ENCODE data around the gene DGKD. TPM values are rescaled to one million over a fixed set of nuclear protein-coding genes. Genes with fewer than 3 reads are reported as not detected.

DGKD gene
- total and polyA plus RNA-seq, 10 of the 15 experiments (the other 5 are each of a cell fraction or from before 2014, with no cell fraction given): 2.7 to 81.9 (median 27.0) TPM

- TF ChIP-seq RELA (IDR thresholded peaks at IDR 0.05; ENCODE audit: borderline replicate concordance, partially characterized antibody) (no peak), ASH2L (IDR thresholded peaks at IDR 0.05; ENCODE audit: borderline replicate concordance, low read depth) (no peak), POLR2AphosphoS5 (IDR thresholded peaks at IDR 0.05; ENCODE audit: low read length) (no peak), FOXM1 (IDR thresholded peaks at IDR 0.05; ENCODE audit: low read depth, low read length) (no peak), TBL1XR1 (IDR thresholded peaks at IDR 0.05; ENCODE audit: low read depth, low read length) (no peak), NR2F1 (conservative IDR thresholded peaks at IDR 0.05) (no peak), STAT3 (IDR thresholded peaks at IDR 0.05; ENCODE audit: low read depth, low read length) (no peak), MYB (IDR thresholded peaks at IDR 0.05; ENCODE audit: borderline replicate concordance, low read depth, low read length) (no peak)
Measured at GRCh38 chr2:233362742-233363141, 8.4 kb downstream of the DGKD start (continued).

DNA sequence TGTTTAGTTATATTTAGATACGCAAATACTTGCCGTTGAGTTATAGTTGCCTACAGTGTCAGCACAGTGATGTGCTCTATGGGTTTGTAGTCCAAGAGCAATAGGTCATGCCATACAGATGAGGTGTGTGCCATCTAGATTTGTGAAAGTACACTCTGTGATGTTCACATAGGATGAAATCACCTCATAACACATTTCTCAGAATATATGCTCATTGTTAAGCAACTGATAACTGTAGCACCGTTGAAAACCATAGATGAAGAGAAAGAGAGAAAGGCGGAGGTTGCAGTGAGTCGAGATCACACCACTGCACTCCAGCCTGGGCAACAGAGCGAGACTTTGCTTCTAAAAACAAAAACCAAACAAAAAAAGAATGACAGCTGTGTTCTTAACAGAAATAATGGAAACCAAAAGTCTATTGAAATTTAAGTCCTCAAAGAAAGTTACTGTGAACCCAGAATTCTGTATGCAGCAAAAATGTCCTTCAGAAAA lies 9.5 kb downstream of the DGKD start:
- RAD21 ChIA-PET (ENCODE audit: unreplicated experiment): no interaction called here
- H3K4me3 ChIP-seq: no peak overlapping the region
- in situ Hi-C loops (cut with MboI) (no loop called here), intact Hi-C loops (cut with micrococcal nuclease; ENCODE audit: unreplicated experiment) (no loop called here)
- POLR2A ChIA-PET: interaction anchor here (0.6 kb wide), 1 partner anchor 42 kb away, joined by 9 read pairs; no protein-coding TSS in a partner anchor
- H3K27me3 ChIP-seq (replicated peaks in 1 of 2; ENCODE audit: control insufficient read depth in 2 of 2, insufficient read depth in 2 of 2, low read length in 1 of 2): no peaks in the 10 kb centered on the region
- 1% methylated on average over 6 of the region's 6 CpGs for WGBS (ENCODE audit: insufficient coverage, insufficient replicate concordance, low lambda C conversion rate, missing lambda C conversion rate)
- SMC1A ChIA-PET (ENCODE audit: uncharacterized antibody, unreplicated experiment): interaction anchor here (1.1 kb wide), 1 partner anchor 8 kb away, joined by 3 read pairs; no protein-coding TSS in a partner anchor
- peak; percentile 14; the same call in 1 of the 3 replicates for ATAC-seq
- DNase-seq (ENCODE audit: low read depth, low spot score): no peak
- H2AFZ ChIP-seq (ENCODE audit: control insufficient read depth, low read depth, low read length): peak overlapping the region; percentile 20; the same call in 1 of the 2 replicates
- TF ChIP-seq KLF5 (IDR thresholded peaks at IDR 0.05; ENCODE audit: partially characterized antibody): peak; percentile 79
- TF ChIP-seq CHD2 (IDR thresholded peaks at IDR 0.05; ENCODE audit: borderline replicate concordance, low read depth, low read length): no peak
- peak; percentile 52 for TF ChIP-seq FOXM1 (IDR thresholded peaks at IDR 0.05; ENCODE audit: low read depth, low read length)
- TF ChIP-seq MTA3 (IDR thresholded peaks at IDR 0.05; ENCODE audit: borderline replicate concordance, low read length): peak; percentile 68; the same call in 1 of the 2 replicates
- TF ChIP-seq, protein P1, sequence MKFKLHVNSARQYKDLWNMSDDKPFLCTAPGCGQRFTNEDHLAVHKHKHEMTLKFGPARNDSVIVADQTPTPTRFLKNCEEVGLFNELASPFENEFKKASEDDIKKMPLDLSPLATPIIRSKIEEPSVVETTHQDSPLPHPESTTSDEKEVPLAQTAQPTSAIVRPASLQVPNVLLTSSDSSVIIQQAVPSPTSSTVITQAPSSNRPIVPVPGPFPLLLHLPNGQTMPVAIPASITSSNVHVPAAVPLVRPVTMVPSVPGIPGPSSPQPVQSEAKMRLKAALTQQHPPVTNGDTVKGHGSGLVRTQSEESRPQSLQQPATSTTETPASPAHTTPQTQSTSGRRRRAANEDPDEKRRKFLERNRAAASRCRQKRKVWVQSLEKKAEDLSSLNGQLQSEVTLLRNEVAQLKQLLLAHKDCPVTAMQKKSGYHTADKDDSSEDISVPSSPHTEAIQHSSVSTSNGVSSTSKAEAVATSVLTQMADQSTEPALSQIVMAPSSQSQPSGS (IDR thresholded peaks at IDR 0.05; ENCODE audit: low read length): peak; percentile 32; the same call in 1 of the 2 replicates
- TF ChIP-seq CREB1 (IDR thresholded peaks at IDR 0.05; ENCODE audit: low read depth): peak; percentile 45; the same call in 1 of the 2 replicates
- TF ChIP-seq, protein P2, sequence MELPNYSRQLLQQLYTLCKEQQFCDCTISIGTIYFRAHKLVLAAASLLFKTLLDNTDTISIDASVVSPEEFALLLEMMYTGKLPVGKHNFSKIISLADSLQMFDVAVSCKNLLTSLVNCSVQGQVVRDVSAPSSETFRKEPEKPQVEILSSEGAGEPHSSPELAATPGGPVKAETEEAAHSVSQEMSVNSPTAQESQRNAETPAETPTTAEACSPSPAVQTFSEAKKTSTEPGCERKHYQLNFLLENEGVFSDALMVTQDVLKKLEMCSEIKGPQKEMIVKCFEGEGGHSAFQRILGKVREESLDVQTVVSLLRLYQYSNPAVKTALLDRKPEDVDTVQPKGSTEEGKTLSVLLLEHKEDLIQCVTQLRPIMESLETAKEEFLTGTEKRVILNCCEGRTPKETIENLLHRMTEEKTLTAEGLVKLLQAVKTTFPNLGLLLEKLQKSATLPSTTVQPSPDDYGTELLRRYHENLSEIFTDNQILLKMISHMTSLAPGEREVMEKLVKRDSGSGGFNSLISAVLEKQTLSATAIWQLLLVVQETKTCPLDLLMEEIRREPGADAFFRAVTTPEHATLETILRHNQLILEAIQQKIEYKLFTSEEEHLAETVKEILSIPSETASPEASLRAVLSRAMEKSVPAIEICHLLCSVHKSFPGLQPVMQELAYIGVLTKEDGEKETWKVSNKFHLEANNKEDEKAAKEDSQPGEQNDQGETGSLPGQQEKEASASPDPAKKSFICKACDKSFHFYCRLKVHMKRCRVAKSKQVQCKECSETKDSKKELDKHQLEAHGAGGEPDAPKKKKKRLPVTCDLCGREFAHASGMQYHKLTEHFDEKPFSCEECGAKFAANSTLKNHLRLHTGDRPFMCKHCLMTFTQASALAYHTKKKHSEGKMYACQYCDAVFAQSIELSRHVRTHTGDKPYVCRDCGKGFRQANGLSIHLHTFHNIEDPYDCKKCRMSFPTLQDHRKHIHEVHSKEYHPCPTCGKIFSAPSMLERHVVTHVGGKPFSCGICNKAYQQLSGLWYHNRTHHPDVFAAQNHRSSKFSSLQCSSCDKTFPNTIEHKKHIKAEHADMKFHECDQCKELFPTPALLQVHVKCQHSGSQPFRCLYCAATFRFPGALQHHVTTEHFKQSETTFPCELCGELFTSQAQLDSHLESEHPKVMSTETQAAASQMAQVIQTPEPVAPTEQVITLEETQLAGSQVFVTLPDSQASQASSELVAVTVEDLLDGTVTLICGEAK (IDR thresholded peaks at IDR 0.05; ENCODE audit: borderline replicate concordance): no peak
- peak; percentile 53 for TF ChIP-seq RUNX3 (IDR thresholded peaks at IDR 0.05; ENCODE audit: low read length)
- TF ChIP-seq PML (IDR thresholded peaks at IDR 0.05; ENCODE audit: low read length): peak; percentile 58; the same call in 1 of the 2 replicates
- TF ChIP-seq CBX5 (IDR thresholded peaks at IDR 0.05; ENCODE audit: low read depth): peak; percentile 99
- H3K36me3 ChIP-seq (ENCODE audit: control insufficient read depth in 2 of 2, insufficient read depth in 2 of 2, low read length in 1 of 2): peaks cover 0 to 4% of the 10 kb centered on the region in 2 experiments; a peak in 1 of 4 replicates
- no TSS peak for BruUV-seq (replicated peaks)
- H4K20me1 ChIP-seq (ENCODE audit: control insufficient read depth, insufficient read depth): no peaks in the 10 kb centered on the region
- H3K4me1 ChIP-seq (ENCODE audit: control insufficient read depth, insufficient read depth, low read length): peaks cover 8% of the 10 kb centered on the region
- peaks cover 15% of the 10 kb centered on the region for H3K9me3 ChIP-seq (replicated peaks; ENCODE audit: control insufficient read depth, insufficient read depth, low read length)
- H3K4me2 ChIP-seq (ENCODE audit: control insufficient read depth, insufficient read depth): peak overlapping the region; percentile 41; the same call in 1 of the 2 replicates
- H3K79me2 ChIP-seq (ENCODE audit: control insufficient read depth, insufficient read depth, low read length): peaks cover 42% of the 10 kb centered on the region
- H3K9ac ChIP-seq (ENCODE audit: control insufficient read depth, insufficient read depth, low read length): no peak overlapping the region
- peak overlapping the region; percentile 27; the same call in 1 of the 2 replicates for H3K27ac ChIP-seq (ENCODE audit: control insufficient read depth, insufficient read depth)
- CTCF ChIA-PET: interaction anchor here (1.0 kb wide), 1 partner anchor 10 kb away, joined by 5 read pairs; no protein-coding TSS in a partner anchor
- peak; percentile 74 for FAIRE-seq
